Cardiac fibroblast (primary cell): Measurements from ENCODE around the gene SAMD11.

Source experiments
- DNase-seq, 2 donors: peaks; one replicate each; pipeline versions ENCODE4 v3.0.0 to v3.0.0-alpha.2; 2010; ENCODE audit warnings: low read depth in 2 of 2
- H3K4me3 ChIP-seq, 2 donors: replicated peaks in 1 of 2; 1 replicate in 1 of 2; 2 replicates in 1 of 2; pipeline ENCODE4 v1.5.1; 2011; ENCODE audit warnings: low read depth in 2 of 2, low read length in 2 of 2, mild to moderate bottlenecking in 2 of 2, moderate library complexity in 1 of 2
- CTCF ChIP-seq: IDR thresholded peaks from one replicate; pipeline ENCODE4 v1.5.1; 2011; ENCODE audit warnings: low read depth, mild to moderate bottlenecking, low read length, inconsistent platforms

Gene SAMD11

GRCh38 chr1:911875-912739, 11.6 kb upstream of the SAMD11 start:
- no peak overlapping the region for H3K4me3 ChIP-seq
- TF ChIP-seq CTCF = no peak
- no peak for DNase-seq

- H3K4me3 ChIP-seq = no peak overlapping the region
- peak; percentile 47 for TF ChIP-seq CTCF
- peak in 1 of 2 donors; percentile 35 for DNase-seq
Measured at GRCh38 chr1:912740-913301, 10.9 kb upstream of the SAMD11 start.

GRCh38 chr1:913491-914130, 10.1 kb upstream of the SAMD11 start:
- H3K4me3 ChIP-seq = no peak overlapping the region
- no peak for TF ChIP-seq CTCF
- no peak for DNase-seq

GRCh38 chr1:914131-914890, 9.4 kb upstream of the SAMD11 start:
- no peak for TF ChIP-seq CTCF
- DNase-seq = no peak
- H3K4me3 ChIP-seq = no peak overlapping the region

- no peak for TF ChIP-seq CTCF
- DNase-seq = no peak
- H3K4me3 ChIP-seq = no peak overlapping the region
Measured at GRCh38 chr1:914891-915280, 8.8 kb upstream of the SAMD11 start.

- no peak for TF ChIP-seq CTCF
- H3K4me3 ChIP-seq = no peak overlapping the region
- DNase-seq = no peak
Measured at GRCh38 chr1:915295-916172, 8.2 kb upstream of the SAMD11 start.
